Thyroid gland (tissue), 4 donors: ENCODE data around the gene GALNT15. TPM values are rescaled to one million over a fixed set of nuclear protein-coding genes. Genes with fewer than 3 reads are reported as not detected.

Experiments used
- DNase-seq, 2 donors: peaks; one replicate each; pipeline ENCODE4 v3.0.0-alpha.2; 2019
- H3K27ac ChIP-seq, 3 donors: fragments of 200-600 bp; sonication (generic); 1 replicate in 2 of 3; 2 replicates in 1 of 3; pipeline ENCODE4 v1.5.1; 2016 to 2019; ENCODE audit warnings: mild to moderate bottlenecking in 1 of 3, moderate library complexity in 1 of 3
- H3K27me3 ChIP-seq: fragments of 200-600 bp; sonication (generic); one replicate; pipeline ENCODE4 v1.5.1; 2019
- H3K36me3 ChIP-seq, 2 donors: fragments of 200-600 bp; sonication (generic); one replicate each; pipeline ENCODE4 v1.5.1; 2016 to 2019
- H3K4me1 ChIP-seq, 2 donors: fragments of 200-600 bp; sonication (generic); one replicate each; pipeline ENCODE4 v1.5.1; 2017 to 2019
- H3K4me3 ChIP-seq, 3 donors: fragments of 200-600 bp; sonication (generic); replicated peaks in 1 of 3; 1 replicate in 2 of 3; 2 replicates in 1 of 3; pipeline ENCODE4 v1.5.1; 2016; ENCODE audit warnings: mild to moderate bottlenecking in 1 of 3
- H3K9me3 ChIP-seq: fragments of 200-600 bp; sonication (generic); one replicate; pipeline ENCODE4 v1.5.1; 2017
- CTCF ChIP-seq, 6 experiments: fragments of 200-600 bp in 3 of 6; fragments of 450-650 bp in 3 of 6; sonication (generic) in 3 of 6; IDR thresholded peaks; one replicate each; pipeline ENCODE4 v1.5.1; 2016 to 2019; ENCODE audit warnings: antibody characterized with exemption in 6 of 6, mild to moderate bottlenecking in 2 of 6, inconsistent platforms in 1 of 6, moderate library complexity in 1 of 6
- POLR2A ChIP-seq, 2 donors: fragments of 450-650 bp; IDR thresholded peaks; one replicate each; pipeline ENCODE4 v1.6.1; 2017; ENCODE audit warnings: antibody characterized with exemption in 2 of 2, mild to moderate bottlenecking in 2 of 2, moderate library complexity in 1 of 2
- WGBS, 2 donors: methylation state at CpG; one replicate each; pipeline ENCODE4 v1.1.5; 2017; 5-methylcytosine and 5-hydroxymethylcytosine counted together
- intact Hi-C: fragments of 100-400 bp; cut with DNase I; formaldehyde crosslinking; loops from one replicate; pipeline ENCODE4 v1.15.1; 2023
- total RNA-seq, 4 donors: library from RNA; depleted of rRNA; stranded (reverse); fragments of >200 nt; gene quantifications; one replicate each; pipeline ENCODE4 v1.2.3, GENCODE V29; 2016

Gene GALNT15
- total RNA-seq, 4 donors from 2014 or later = 21.3 to 226 (median 49.4) TPM

DNA sequence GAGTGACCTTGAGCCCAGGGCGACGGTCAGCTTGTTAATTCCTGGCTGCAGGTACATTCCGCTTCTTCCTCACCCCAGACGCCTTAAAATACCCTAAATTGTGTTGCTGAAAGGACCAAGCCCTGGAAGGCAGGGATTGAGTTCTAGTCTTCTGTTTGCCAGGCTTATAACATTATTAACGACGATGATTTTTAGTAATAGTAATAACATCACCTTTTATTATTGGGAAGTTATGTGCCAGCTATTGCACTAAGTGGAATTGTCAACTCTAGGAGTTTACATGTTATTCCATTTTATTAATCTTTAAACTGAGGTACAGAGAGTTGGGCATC lies 90.9 kb downstream of the GALNT15 start:
- intact Hi-C loops = loop anchor here (5.0 kb wide), 1 partner anchor 287 kb away; no protein-coding TSS in a partner anchor
- TF ChIP-seq CTCF (IDR thresholded peaks at IDR 0.05) = no peak
- no peak for DNase-seq
- 1% methylated on average over 6 of the region's 6 CpGs for WGBS, 2 donors
- Histone ChIP-seq H3K27ac (peak overlapping the region; percentile 67 to 91 (median 87)), H3K4me3 (peak overlapping the region; percentile 43 to 77 (median 43)), H3K4me1 (peaks cover 16 to 21% of the 10 kb centered on the region in 2 donors), H3K36me3 (peaks cover under 1 to 2% of the 10 kb centered on the region in 2 donors), H3K27me3 (no peaks in the 10 kb centered on the region), H3K9me3 (no peaks in the 10 kb centered on the region)

DNA sequence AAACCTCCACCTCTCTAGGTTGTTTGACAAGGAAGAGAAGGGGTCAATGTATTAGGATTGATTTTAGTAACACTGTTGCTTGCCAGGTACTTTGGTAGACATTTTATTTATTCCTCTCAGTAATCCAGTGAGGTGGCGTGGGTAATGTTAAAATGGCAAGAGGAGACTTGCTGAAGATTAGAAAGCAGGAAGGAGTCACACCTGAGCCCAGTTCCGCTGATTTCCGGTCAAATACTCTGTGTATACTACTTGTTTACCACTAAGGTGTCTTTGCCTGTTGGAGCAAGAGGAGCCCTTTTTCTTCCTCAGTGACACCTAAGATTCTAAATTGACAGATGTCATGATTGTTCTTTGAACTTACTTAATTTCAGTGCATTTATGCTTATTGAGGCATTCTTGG lies 92.2 kb downstream of the GALNT15 start:
- no peaks in the 10 kb centered on the region for H3K9me3 ChIP-seq
- H3K36me3 ChIP-seq = peaks cover 5 to 9% of the 10 kb centered on the region in 2 donors
- H3K4me1 ChIP-seq = peaks cover 16 to 21% of the 10 kb centered on the region in 2 donors
- 85 to 89% methylated on average over 3 of the region's 3 CpGs for WGBS, 2 donors
- intact Hi-C loops = loop anchor here (5.0 kb wide), 1 partner anchor 286 kb away; no protein-coding TSS in a partner anchor
- DNase-seq = no peak
- no peak overlapping the region for H3K4me3 ChIP-seq
- TF ChIP-seq CTCF (IDR thresholded peaks at IDR 0.05) (no peak), POLR2A (IDR thresholded peaks at IDR 0.05) (no peak)
- no peaks in the 10 kb centered on the region for H3K27me3 ChIP-seq
- H3K27ac ChIP-seq = no peak overlapping the region

DNA sequence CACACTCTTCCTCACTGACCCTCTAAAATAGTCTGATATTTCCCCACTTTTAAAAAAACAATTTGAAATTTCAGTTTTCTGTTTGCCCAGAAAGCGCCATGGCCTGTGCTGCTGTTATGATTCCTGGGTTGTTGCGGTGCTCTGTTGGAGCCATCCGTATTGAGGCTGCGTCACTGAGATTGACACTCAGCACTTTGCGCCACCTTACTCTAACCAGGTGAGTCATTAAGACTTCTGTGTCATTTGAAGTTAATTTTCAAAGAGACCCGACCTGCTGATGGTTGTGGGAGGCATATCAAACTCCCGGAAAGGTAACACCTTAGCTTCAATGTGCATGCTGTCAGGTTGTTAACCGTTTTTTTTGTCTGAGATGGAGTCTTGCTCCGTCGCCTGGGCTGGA lies 96.4 kb downstream of the GALNT15 start:
- Histone ChIP-seq H3K27me3 (no peaks in the 10 kb centered on the region), H3K9me3 (no peaks in the 10 kb centered on the region), H3K36me3 (peaks cover 5 to 9% of the 10 kb centered on the region in 2 donors), H3K27ac (no peak overlapping the region), H3K4me3 (no peak overlapping the region), H3K4me1 (peaks cover 3 to 11% of the 10 kb centered on the region in 2 donors)
- TF ChIP-seq POLR2A (IDR thresholded peaks at IDR 0.05) = no peak
- TF ChIP-seq CTCF (IDR thresholded peaks at IDR 0.05) = no peak
- 95 to 96% methylated on average over 10 of the region's 10 CpGs for whole genome bisulfite sequencing, 2 donors
- DNase-seq = no peak
- intact Hi-C loops = no loop called here

DNA sequence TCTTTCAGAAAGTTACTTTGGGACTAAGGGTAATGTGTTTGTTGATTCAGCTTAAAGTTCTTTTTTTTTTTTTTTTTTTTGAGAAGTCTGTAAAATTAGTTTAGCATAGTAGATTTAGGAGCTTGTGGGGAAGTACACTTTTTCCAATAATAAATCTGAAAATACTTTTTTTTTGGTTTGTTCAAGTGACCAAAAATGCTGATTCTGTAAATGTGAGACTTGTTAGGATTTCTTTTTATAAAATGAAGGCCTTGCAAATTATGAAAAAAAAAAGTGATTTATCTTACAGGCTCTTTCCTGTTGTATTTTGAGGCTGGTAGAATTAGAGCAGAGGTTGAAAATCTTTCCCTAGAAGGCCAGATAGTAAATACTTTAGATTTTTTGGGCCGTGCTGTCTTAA lies 98.1 kb downstream of the GALNT15 start:
- no peak for DNase-seq
- WGBS, 2 donors = 95% methylated on average over 1 of the region's 1 CpG
- TF ChIP-seq POLR2A (IDR thresholded peaks at IDR 0.05) = no peak
- no peak for TF ChIP-seq CTCF (IDR thresholded peaks at IDR 0.05)
- intact Hi-C loops = no loop called here
- no peaks in the 10 kb centered on the region for H3K27me3 ChIP-seq
- H3K9me3 ChIP-seq = no peaks in the 10 kb centered on the region
- no peak overlapping the region for H3K4me3 ChIP-seq
- H3K36me3 ChIP-seq = peaks cover 5 to 9% of the 10 kb centered on the region in 2 donors
- no peaks in the 10 kb centered on the region for H3K4me1 ChIP-seq
- H3K27ac ChIP-seq = no peak overlapping the region

DNA sequence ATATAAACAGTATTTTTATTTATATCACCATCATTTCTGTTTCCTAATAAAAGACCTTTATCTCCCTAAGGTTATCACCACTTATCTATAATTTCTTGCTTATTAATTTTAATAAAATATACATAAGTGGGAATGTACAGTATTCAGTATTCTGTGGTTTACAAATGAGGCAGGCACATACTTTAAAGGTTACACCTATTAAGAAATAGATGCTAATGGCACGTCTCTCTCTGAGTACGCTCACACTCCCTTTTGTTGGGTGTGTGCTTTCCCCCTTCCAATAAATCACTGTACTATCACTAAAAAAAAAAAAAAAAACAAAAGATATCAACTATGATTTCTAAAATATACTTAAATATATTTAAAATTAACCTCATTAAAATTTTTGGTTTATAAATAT lies 99.4 kb downstream of the GALNT15 start:
- Histone ChIP-seq H3K36me3 (peaks cover 5 to 9% of the 10 kb centered on the region in 2 donors), H3K27me3 (no peaks in the 10 kb centered on the region), H3K27ac (no peak overlapping the region), H3K9me3 (no peaks in the 10 kb centered on the region), H3K4me3 (no peak overlapping the region), H3K4me1 (no peaks in the 10 kb centered on the region)
- TF ChIP-seq CTCF (IDR thresholded peaks at IDR 0.05) = no peak
- TF ChIP-seq POLR2A (IDR thresholded peaks at IDR 0.05) = no peak
- no peak for DNase-seq
- intact Hi-C loops = no loop called here
- 93 to 95% methylated on average over 2 of the region's 2 CpGs for WGBS, 2 donors
